HG02610 (cell line): Measurements from ENCODE around the gene RPS27.
"Not testable (repeated sequence)": the region's sequence is repeated elsewhere in the genome, so short reads cannot be mapped to it uniquely, and the experiment has no call there.

Experiments
- ATAC-seq: cut with Tn5 transposase; IDR thresholded peaks from one replicate; pipeline ENCODE4 v1.9.1; 2021; ENCODE audit warnings: mild to moderate bottlenecking, moderate library complexity; ENCODE audit not compliant: unreplicated experiment

RPS27 gene

GRCh38 chr1:153985341-153985912 is 5.1 kb upstream of the RPS27 start:
- no peak for ATAC-seq

GRCh38 chr1:153985941-153986761 is 4.4 kb upstream of the RPS27 start, which contains the start of gene RAB13:
Gene RAB13 (minus strand): TSS chr1:153986339. CDS start chr1:153986236, 103 bp downstream.
- ATAC-seq, result no peak

- ATAC-seq, result no peak
Observed at GRCh38 chr1:153987621-153988020, 2.9 kb upstream of the RPS27 start.

- no peak for ATAC-seq
Observed at GRCh38 chr1:153991151-153991630, 629 bp downstream of the RPS27 start.

- ATAC-seq, result no peak
Observed at GRCh38 chr1:153991806-153992205, 1.2 kb downstream of the RPS27 start.

GRCh38 chr1:153995202-153995601 is 4.6 kb downstream of the RPS27 start:
- ATAC-seq, result no peak

- no peak for ATAC-seq
Observed at GRCh38 chr1:153995640-153996039, 5.1 kb downstream of the RPS27 start.

GRCh38 chr1:153996882-153997281 is 6.3 kb downstream of the RPS27 start:
- not testable (repeated sequence) for ATAC-seq

- no peak for ATAC-seq
Observed at GRCh38 chr1:154000420-154000819, 9.9 kb downstream of the RPS27 start.

GRCh38 chr1:154006136-154006535 is 15.6 kb downstream of the RPS27 start:
- ATAC-seq, result no peak

GRCh38 chr1:154012129-154012528 is 21.6 kb downstream of the RPS27 start:
- ATAC-seq, result no peak

GRCh38 chr1:154012543-154012942 is 22.0 kb downstream of the RPS27 start:
- not testable (repeated sequence) for ATAC-seq

GRCh38 chr1:154014154-154014907 is 23.8 kb downstream of the RPS27 start:
- no peak for ATAC-seq

GRCh38 chr1:154019269-154019668 is 28.7 kb downstream of the RPS27 start:
- no peak for ATAC-seq

- ATAC-seq, result no peak
Observed at GRCh38 chr1:154019940-154020339, 29.4 kb downstream of the RPS27 start.

GRCh38 chr1:154033697-154034096 is 43.1 kb downstream of the RPS27 start:
- ATAC-seq, result not testable (repeated sequence)
